Right kidney (tissue), 9 donors: Measurements from ENCODE around the gene CCDC102A.
"Not testable (repeated sequence)": the region's sequence is repeated elsewhere in the genome, so short reads cannot be mapped to it uniquely, and the experiment has no call there.

ENCODE experiments used
- DNase-seq: peaks from one replicate; pipeline ENCODE4 v3.0.0-alpha.2; 2016
- long read RNA-seq, 8 donors: transcript quantifications; one replicate each; lab custom pipeline, GENCODE V29; 2026

CCDC102A gene
- long read RNA-seq, donor 1, transcript CCDC102A-201 (9 exons, 2,463 nt): major isoform, 17 of 17 reads
- long read RNA-seq, donor 1, partial matches to known transcripts: 0 of 17 reads
- long read RNA-seq, donor 1, other reads (novel, unspliced or antisense): 0 of 17 reads
- long read RNA-seq, donor 2, transcript CCDC102A-201 (9 exons, 2,463 nt): major isoform, 7 of 8 reads
- long read RNA-seq, donor 2, partial matches to known transcripts: 0 of 8 reads
- long read RNA-seq, donor 2, other reads (novel, unspliced or antisense): 0 of 8 reads
- long read RNA-seq, donor 3, partial matches to known transcripts: 0 of 1 reads
- long read RNA-seq, donor 3, other reads (novel, unspliced or antisense): 0 of 1 reads
- long read RNA-seq, donor 4, transcript CCDC102A-201 (9 exons, 2,463 nt): major isoform, 5 of 5 reads
- long read RNA-seq, donor 4, partial matches to known transcripts: 0 of 5 reads
- long read RNA-seq, donor 4, other reads (novel, unspliced or antisense): 0 of 5 reads
- long read RNA-seq, donor 5, transcript CCDC102A-201 (9 exons, 2,463 nt): major isoform, 12 of 19 reads
- long read RNA-seq, donor 5, partial matches to known transcripts: 5 of 19 reads
- long read RNA-seq, donor 5, other reads (novel, unspliced or antisense): 0 of 19 reads
- long read RNA-seq, donor 6, transcript CCDC102A-201 (9 exons, 2,463 nt): major isoform, 7 of 7 reads
- long read RNA-seq, donor 6, partial matches to known transcripts: 0 of 7 reads
- long read RNA-seq, donor 6, other reads (novel, unspliced or antisense): 0 of 7 reads
- long read RNA-seq, donor 7: 0 reads
- long read RNA-seq, donor 8, transcript CCDC102A-201 (9 exons, 2,463 nt): major isoform, 11 of 12 reads
- long read RNA-seq, donor 8, partial matches to known transcripts: 0 of 12 reads
- long read RNA-seq, donor 8, other reads (novel, unspliced or antisense): 0 of 12 reads

DNA sequence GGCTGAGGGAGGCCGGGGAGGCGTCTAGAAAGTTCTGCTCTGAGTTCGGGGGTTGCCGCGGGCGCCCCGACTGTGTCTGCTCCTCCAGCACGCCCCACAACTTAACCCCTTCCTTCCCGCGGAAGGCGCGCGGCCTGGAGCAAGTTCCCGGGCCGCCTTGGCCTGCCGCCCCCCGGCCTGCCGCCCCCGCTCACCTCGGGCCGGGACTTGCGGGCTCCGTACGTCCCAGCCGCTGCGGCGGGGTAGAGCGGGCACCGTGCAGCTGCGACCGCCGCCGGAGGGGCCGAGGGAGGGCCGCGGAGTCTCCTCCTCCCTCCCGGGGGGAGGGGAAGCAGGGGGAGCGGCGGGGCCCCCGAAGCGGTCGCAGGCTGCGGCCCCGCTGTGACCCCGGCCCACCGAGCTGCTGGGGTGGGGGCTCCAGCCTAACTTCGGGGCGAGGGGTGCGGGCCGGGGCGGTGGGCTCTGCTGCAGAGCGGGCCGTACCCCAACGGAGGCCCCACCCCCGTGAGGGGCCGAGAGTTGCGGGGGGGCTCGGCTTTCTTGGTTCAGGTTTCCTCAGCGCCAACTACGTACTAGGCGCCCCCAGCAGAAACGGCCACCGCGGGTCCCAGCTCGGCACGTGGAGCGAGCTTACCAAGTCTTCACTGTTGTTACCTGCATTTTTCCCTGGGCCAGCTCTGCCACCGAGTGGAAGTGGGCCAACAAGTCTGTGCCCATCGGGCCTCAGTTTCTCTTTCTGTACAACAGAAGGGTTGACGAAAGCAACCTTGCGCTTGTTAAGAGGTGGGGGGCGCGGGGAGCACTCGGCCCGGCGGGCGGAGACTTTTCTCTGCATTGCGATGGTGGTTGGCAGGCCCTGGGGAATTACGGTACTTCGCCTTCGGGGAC lies at the start of gene CCDC102A:
Gene CCDC102A, minus strand, starts transcription at position 266 of the 888 bp plus-strand sequence. CDS start 7,394 bp downstream, outside the sequence.
- peak; percentile 89 for DNase-seq

DNA sequence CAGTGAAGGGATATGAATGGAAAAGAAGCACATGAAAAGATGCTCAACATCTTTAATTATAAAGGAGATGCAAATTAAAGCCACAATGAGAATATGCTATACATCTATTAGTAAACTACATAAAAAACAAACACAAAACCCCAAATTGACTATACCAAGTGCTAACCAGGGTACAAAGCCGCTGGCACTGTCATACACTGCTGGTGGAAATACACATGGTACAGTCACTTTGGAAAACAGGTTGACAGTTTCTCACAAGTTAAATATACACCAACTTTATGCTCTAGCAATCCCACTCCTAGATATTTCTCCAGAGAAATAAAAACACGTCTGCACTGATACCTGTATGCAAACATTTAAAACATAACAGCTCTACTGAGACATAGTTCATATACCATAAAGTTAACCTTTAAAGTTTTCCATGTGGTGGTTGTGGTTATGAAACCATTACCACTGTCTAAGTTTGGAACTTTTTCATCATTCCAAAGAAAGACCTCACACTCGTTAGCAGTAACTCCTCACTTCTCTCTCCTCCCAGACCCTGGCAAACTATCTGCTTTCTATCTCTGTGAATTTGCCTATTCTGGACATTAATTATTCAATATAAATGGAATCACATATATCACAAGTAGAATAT lies 48.8 kb upstream of the CCDC102A start:
- DNase-seq: no peak

DNA sequence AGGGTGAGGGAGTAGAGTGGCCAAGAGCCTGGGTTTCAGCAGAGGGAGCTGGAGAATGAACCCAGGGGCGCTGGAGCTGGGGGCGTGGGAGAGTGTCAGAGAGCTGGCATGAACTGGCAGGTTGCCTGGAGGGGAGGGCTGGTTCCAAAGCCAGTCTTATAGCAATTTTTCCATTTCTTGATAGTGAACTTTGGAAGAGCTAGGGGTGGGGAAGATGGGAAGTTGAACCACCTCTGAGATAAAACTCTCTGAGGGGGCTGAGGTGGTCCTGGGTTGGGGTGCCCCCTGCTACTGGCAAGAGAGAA lies 42.9 kb upstream of the CCDC102A start:
- no peak for DNase-seq

DNA sequence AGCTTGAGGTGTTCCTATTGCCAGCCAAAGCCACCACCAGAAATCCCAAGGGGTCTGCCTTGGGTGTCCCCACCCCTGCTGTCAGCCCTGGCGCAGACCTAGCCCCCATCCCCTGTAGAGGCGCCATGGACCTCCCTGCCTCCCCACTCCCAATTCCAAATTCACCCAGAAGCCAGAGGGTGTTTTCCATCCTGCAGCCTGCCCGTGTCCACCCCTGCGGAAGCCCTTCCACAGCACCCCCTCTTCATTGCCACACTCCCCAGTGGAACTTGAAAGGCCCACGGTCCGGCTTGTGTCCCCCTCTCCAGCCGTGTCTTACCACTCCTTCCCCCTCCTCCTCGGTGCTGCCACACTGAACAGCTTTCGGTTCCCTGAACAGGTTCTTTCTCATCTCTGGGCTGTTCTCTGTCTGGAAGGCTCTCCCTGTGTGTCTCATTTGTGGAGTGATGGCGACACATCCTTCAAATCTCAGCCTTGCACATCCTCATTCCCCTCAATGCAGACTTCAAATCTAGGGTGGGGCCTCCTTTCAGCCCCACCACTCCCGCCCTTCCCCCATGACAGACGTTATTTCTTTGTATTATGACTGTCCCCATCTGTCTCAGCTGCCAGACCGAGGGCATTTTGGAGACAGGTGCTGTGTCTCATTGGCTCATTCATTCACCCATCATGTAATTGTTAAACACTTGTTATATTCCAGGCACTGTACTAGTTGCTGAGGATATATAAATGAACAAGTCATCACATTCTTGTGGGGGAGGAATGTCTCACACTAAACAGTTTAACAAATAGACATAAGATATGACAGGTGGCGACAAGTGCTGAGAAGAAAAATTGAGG lies 42.4 kb upstream of the CCDC102A start:
- no peak for DNase-seq

DNA sequence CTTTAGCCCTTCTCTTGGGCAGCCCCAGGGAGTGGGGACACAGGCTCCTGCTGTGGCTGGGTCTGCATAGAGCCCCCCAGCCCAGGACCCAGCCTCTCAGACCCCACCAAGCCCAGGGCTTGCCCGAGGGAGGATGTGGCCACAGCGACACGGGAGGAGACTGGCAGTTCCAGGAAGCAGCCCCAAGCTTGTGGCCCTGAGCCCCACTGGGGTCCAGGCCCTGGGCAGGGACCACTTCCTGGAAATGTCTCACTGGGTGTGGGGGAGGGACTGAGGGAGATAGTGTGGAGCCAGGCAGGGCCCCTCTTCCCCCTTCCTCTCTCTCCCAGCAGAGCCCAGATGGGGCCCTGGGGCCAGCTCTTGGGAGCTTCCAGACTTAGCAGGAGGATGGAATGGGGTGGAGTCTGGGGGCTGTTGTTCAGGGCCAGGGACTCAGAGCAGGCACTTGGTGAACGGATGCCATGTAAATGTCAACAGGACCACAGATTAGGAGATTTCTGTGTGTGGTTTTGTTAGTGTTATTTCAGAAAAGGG lies 41.4 kb upstream of the CCDC102A start:
- DNase-seq: no peak

DNA sequence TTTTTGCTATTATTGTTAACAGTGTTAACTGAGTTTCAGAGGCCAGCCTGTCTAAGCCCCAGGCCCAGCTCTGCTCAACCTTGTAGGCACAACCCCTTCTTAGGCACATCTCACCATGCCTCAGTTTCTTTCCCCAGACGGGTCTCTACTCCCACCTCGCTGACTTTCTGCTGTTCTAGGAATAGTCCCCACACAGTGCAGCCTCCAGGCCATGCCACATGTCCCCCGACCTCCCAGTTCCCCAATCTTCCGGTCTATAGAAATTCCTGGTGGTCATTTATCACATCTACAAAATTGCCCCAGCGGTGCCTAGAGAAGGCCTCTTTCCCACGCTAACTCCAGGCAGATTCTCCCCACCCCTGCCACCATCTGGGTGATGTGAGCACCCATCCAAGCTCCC lies 40.8 kb upstream of the CCDC102A start:
- no peak for DNase-seq

DNA sequence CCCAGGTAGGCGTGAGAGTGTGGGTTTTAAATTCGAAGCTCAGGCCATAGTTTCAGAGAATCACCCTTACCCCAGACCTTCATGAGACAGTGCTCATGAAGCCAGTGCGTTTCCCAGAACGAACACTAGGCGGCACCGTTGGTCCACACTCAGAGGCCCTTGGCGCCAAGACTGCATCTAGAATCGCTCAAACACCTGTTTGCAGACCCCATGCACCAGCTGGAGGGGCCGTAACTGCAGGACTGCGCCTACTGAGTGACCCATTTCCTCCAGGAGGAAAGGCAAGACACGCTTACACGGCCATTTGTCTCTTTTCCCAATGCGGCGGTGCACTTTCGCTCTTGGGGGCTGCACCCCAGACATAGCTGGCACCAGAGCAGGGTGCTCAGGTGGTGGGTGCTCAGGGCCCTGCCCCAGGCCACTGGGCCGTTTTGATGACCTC lies 40.1 kb upstream of the CCDC102A start:
- DNase-seq: peak; percentile 51

DNA sequence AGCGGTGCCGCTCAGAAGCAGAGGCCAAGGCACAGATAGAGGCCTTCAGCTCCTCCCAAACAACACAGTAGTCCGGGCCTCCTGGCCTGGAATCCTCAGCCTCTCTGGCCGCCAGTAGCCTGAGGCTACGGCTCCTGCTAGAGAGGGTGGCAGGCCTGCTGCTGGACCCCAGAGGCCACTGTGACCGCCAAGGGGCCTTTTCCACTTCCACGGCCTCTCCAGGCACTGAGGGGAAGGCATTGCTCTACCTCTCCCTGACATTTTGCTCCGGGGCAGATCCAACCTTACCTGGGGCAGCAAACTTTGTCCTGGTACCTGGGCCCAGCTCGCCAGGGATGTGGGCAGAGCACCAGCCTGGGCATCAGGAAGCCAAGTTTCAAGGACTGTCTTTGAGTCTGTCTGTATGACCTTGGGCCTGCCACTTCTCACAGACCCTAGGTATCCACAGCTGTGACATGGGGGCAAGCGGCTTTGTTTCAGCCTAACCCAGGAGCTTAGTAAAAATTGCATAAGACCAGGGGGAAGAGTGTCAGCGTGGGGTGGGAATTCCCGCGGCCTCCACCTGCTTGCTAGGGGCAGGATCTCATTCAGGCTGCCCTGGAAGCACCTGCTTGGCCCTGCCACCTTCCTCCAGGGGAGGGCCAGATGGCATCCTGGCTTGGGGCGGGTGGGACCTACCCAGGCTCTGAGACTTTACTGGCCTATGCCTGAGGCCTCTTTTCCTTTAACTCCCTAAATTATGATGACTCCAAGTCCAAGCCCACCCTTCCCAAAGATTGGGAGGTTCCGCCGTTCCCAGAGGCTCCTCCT lies 39.3 kb upstream of the CCDC102A start:
- no peak for DNase-seq

DNA sequence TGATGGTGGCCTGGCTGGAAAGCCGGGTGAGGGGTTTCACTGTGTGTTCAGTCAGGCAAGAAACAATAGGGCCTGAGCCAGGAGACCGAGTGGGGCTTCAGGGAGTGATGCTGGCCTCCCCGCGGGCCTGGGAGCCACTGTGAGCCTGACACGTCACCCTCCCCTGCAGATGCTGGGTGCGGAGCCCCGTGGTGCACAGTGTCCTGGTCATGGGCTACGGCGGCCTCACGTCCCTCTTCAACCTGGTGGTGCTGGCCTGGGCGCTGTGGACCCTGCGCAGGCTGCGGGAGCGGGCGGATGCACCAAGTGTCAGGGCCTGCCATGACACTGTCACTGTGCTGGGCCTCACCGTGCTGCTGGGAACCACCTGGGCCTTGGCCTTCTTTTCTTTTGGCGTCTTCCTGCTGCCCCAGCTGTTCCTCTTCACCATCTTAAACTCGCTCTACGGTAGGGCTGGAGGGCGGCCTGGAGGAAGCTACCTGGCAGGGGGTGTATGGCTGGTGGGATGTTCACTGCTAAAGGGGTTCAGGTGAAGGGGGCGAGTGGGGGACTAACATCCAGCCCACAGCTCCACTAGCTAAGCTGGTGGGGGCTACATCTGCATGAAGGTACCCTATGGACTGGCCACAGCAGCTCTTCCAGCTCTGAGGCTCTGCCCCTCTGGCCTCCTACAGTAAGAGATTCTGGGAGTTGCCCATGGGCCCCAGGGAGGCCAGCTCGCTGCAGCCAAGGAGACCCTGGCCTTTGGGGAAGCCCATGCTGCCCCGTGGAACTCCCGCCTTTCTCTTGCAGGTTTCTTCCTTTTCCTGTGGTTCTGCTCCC lies 38.5 kb upstream of the CCDC102A start:
- DNase-seq: no peak

DNA sequence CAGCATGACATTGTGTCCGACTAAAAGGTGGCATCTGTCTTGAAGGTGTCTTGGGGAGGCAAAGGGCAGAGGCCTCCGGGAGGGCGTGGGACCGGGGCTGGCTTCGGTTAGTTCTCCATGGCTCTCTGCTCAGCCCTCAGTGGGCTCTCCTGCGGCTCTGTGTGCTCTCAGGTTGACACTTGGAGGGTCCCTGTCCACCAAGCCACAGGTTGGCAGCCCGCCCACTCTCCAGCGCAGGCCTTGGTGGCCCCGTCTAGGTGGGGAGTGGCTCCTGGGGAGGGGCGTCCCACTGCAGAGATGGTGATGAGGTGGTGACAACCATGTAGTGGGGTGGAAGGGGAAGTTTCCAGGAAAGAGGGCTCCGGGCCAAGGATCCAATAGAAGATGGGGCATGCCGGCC lies 37.7 kb upstream of the CCDC102A start:
- no peak for DNase-seq

DNA sequence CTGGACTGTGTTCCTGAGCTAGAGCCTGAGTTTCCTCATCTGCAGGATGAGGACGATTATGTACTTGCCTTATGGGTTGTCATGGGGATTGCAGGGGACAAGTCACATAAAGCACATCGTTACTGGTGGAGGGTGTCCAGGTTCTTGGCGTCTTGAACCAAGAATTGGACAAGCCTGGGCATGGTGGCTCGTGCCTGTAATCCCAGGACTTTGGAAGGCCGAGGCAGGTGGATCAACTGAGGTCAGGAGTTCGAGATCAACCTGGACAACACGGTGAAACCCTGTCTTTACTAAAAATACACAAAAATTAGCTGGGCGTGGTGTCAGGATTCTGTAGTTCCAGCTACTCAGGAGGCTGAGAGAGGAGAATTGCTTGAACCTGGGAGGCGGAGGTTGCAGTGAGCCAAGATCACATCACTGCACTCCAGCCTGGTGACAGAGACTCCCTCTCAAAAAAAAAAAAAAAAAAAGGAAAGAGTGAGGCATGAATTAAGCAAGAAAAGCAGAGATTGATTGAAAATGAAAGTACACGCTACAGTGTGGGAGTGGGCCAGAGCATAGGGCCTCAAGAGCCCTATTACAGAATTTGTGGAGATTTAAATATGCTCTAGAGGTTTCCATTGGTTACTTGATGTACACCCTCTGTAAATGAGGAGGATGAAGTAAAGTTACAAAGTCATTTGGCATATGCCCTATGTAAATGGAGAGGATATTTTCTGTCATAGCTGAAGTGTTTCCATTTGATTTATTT lies 36.8 kb upstream of the CCDC102A start:
- DNase-seq: no peak

DNA sequence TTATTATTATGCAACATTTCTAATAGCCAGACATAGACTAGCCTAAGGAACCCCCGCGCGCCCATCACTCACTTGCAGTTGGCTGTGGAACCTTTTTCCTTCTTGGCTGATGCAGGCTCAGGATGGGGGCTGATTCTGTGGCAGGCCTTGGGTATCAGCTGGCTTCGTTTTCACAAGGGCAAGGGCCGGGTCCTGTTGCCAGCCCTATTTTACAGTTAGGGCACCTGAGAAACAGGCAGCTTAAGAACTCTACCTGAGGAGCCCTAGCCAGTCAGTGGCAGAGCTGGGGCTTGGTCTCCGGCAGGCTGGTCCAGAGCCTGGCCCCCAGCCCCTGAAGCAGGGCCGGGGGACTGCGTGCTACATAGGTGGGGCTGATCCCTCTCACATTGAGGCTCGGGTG lies 34.7 kb upstream of the CCDC102A start:
- DNase-seq: no peak

DNA sequence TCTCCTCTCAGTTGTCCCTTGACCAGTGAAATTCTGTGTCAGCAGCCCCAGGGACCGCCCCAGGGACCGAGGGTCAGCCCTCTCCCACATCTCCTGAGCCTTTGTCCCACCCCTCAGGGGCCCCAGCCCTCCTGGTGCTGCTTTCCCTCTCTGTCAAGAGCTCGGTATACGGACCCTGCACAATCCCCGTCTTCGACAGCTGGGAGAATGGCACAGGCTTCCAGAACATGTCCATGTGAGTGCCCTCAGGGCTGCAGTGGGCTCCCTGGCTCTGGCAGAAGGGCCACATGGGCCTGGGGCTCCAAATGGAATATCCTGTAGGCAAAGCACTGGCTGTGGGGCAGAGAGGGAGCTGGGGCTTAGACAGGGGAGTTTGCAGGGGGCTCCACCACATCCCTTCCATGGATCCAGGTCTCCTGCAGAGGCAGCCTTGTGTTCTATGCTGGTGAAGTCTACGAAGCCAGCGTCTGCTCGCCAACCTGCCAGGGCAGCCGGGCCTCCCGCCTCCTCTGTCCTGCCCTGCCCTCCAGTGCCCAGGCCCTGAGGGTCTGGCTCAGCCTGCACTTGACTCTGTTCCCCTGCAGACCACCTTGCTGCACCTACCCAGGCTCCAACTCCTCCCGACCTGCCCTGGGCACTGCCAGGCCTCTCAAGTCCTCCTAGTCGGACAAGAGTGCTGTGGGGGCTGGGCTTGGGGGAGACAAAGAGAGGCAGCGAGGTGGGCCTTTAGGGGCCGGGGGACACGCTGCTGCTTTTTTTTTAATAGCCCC lies 34.1 kb upstream of the CCDC102A start:
- DNase-seq: no peak

DNA sequence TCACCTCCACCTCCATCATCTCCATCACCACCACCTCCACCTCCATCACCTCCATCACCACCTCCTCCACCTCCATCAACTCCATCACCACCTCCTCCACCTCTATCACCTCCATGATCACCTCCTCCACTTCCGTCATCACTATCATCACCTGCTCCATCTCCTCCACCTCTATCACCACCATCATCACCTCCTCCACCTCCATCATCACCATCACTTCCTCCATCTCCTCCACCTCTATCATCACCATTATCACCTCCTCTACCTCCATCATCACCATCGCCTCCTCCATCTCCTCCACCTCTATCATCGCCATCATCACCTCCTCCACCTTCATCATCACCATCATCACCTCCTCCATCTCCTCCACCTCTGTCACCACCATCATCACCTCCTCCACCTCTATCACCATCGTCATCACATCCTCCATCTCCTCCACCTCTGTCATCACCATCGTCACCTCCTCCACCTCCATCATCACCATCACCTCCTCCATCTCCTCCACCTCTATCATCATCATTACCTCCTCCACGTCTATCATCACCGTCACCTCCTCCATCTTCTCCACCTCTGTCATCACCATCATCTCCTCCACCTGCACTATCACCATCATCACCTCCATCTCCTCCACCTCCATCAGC lies 33.1 kb upstream of the CCDC102A start:
- no peak for DNase-seq

DNA sequence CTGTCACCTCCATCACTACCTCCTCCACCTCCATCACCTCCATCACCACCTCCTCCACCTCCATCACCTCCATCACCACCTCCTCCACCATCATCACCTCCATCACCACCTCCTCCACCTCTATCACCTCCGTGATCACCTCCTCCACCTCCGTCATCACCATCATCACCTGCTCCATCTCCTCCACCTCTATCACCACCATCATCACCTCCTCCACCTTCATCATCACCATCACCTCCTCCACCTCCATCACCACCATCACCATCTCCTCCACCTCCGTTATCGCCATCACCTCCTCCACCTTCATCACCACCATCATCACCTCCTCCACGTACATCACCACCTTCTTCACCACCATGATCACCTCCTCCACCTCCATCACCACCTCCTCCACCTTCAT lies 32.4 kb upstream of the CCDC102A start:
- not testable (repeated sequence) for DNase-seq

DNA sequence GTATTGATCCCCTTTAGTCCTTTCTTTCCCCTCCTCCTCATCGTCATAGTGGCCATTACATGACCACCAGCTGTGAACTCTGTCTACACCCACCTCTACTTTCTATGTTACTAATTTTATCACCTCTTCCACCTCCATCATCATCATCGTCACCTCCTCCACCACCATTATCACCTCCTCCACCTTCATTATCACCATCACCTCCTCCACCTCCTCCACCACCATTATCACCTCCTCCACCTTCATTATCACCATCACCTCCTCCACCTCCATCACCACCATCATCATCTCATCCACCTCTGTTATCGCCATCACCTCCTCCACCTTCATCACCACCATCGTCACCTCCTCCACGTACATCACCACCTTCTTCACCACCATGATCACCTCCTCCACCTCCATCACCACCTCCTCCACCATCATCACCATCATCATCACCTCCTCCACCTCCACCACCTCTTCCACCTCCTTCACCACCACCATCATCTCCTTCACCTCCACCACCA lies 31.9 kb upstream of the CCDC102A start:
- DNase-seq: no peak

DNA sequence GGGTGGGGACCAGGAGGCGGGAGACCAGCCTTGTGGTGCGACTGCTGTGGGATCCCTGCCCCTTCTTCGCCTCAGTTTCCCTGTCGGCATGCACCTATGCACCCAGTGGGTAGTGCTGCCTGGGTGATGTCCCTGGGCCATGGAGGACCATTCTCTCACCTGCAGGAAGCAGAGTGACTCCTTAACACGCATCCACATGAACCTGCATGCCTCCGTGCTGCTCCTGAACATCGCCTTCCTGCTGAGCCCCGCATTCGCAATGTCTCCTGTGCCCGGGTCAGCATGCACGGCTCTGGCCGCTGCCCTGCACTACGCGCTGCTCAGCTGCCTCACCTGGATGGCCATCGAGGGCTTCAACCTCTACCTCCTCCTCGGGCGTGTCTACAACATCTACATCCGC lies 31.3 kb upstream of the CCDC102A start:
- DNase-seq: no peak
